Spleen (tissue), 11 donors: ENCODE data around the gene AKNAD1. TPM values are rescaled to one million over a fixed set of nuclear protein-coding genes. Genes with fewer than 3 reads are reported as not detected.

Source experiments
- DNase-seq: peaks from one replicate; pipeline ENCODE4 v3.0.0-alpha.2; 2020
- H3K27ac ChIP-seq, 8 donors: fragments of 200-600 bp; sonication (generic) in 7 of 8; 1 replicate in 4 of 8; 2 replicates in 4 of 8; pipeline versions ENCODE4 v1.5.0 to v1.8.0; 2016 to 2021; ENCODE audit warnings: inconsistent platforms in 4 of 8, mild to moderate bottlenecking in 4 of 8, moderate library complexity in 1 of 8
- H3K27me3 ChIP-seq, 7 donors: fragments of 200-600 bp; sonication (generic) in 6 of 7; replicated peaks in 1 of 7; 1 replicate in 4 of 7; 2 replicates in 3 of 7; pipeline versions ENCODE4 v1.5.0 to v1.8.0; 2016 to 2021; ENCODE audit warnings: inconsistent platforms in 3 of 7, mild to moderate bottlenecking in 1 of 7
- H3K36me3 ChIP-seq, 6 donors: fragments of 200-600 bp; sonication (generic) in 5 of 6; 1 replicate in 4 of 6; 2 replicates in 2 of 6; pipeline versions ENCODE4 v1.5.0 to v1.8.0; 2016 to 2021; ENCODE audit warnings: inconsistent platforms in 2 of 6
- H3K4me1 ChIP-seq, 6 donors: fragments of 200-600 bp; sonication (generic) in 5 of 6; 1 replicate in 3 of 6; 2 replicates in 3 of 6; pipeline versions ENCODE4 v1.5.0 to v1.8.0; 2016 to 2021; ENCODE audit warnings: inconsistent platforms in 3 of 6
- H3K4me3 ChIP-seq, 8 donors: fragments of 200-600 bp; sonication (generic) in 7 of 8; 1 replicate in 4 of 8; 2 replicates in 4 of 8; pipeline versions ENCODE4 v1.5.0 to v1.8.0; 2016 to 2021; ENCODE audit warnings: inconsistent platforms in 4 of 8, mild to moderate bottlenecking in 4 of 8, moderate library complexity in 2 of 8
- H3K9me3 ChIP-seq, 8 donors: fragments of 200-600 bp; sonication (generic) in 7 of 8; 1 replicate in 4 of 8; 2 replicates in 4 of 8; pipeline versions ENCODE4 v1.5.0 to v1.8.0; 2016 to 2021; ENCODE audit warnings: inconsistent platforms in 4 of 8
- CTCF ChIP-seq, 11 experiments: fragments of 200-600 bp in 7 of 11; fragments of 450-650 bp in 4 of 11; sonication (generic) in 4 of 11; IDR thresholded peaks in 8 of 11; conservative IDR thresholded peaks in 3 of 11; 1 replicate in 7 of 11; 2 replicates in 4 of 11; pipeline versions ENCODE4 v1.4.0 to v1.8.0; 2016 to 2021; ENCODE audit warnings: antibody characterized with exemption in 11 of 11, inconsistent platforms in 4 of 11, mild to moderate bottlenecking in 1 of 11
- POLR2A ChIP-seq, 3 donors: fragments of 450-650 bp; IDR thresholded peaks; one replicate each; pipeline ENCODE4 v1.5.1; 2017; ENCODE audit warnings: antibody characterized with exemption in 3 of 3, mild to moderate bottlenecking in 1 of 3
- POLR2AphosphoS5 ChIP-seq, 3 donors: sonication (generic); formaldehyde crosslinking; IDR thresholded peaks; one replicate each; pipeline ENCODE4 v1.5.1; 2017; ENCODE audit warnings: antibody characterized with exemption in 3 of 3
- WGBS, 5 donors: extraction: QIAGEN DNeasy Blood & Tissue Kit in 3 of 5; methylation state at CpG; one replicate each; pipeline versions ENCODE4 v1.1.5 to v1.1.7; 2013 to 2018; 5-methylcytosine and 5-hydroxymethylcytosine counted together
- intact Hi-C: fragments of 100-400 bp; cut with DNase I; formaldehyde crosslinking; loops from one replicate; pipeline ENCODE4 v1.15.0; 2023; ENCODE audit warnings: low total_unique reads
- polyA plus RNA-seq, 3 donors: library from polyadenylated mRNA; stranded (reverse); fragments of 200-250 nt; gene quantifications; one replicate each; pipeline ENCODE4 v1.2.1, GENCODE V29; 2013
- total RNA-seq, 7 donors: library from RNA; depleted of rRNA in 3 of 7; stranded (reverse); fragments of >200 nt in 3 of 7; fragmentation: NEBNext Ultra II Directional in 4 of 7; extraction: Animal tissue kit (Norgen Biotek cat#: 25700) in 4 of 7; gene quantifications; one replicate each; pipeline versions ENCODE4 v1.1.0 to v1.2.1, GENCODE V29; 2016 to 2021
- donor health status: healthy with polysubstance abuse.
- donor health status: DM: no; HTN: no; CAD: no; lungs with moderate emphysema.
- donor health status: DM: no; HTN: no; CAD: no.
- donor health status: Bipolar disorder and iron deficiency.
- donor health status: healthy.
- donor health status: DM: no; HTN: no; CAD: no.
- donor health status: DM: yes; HTN: yes; CAD: no.

AKNAD1 gene
- total and polyA plus RNA-seq, 10 donors, result 0.03 to 0.11 TPM; not detected in 8

DNA sequence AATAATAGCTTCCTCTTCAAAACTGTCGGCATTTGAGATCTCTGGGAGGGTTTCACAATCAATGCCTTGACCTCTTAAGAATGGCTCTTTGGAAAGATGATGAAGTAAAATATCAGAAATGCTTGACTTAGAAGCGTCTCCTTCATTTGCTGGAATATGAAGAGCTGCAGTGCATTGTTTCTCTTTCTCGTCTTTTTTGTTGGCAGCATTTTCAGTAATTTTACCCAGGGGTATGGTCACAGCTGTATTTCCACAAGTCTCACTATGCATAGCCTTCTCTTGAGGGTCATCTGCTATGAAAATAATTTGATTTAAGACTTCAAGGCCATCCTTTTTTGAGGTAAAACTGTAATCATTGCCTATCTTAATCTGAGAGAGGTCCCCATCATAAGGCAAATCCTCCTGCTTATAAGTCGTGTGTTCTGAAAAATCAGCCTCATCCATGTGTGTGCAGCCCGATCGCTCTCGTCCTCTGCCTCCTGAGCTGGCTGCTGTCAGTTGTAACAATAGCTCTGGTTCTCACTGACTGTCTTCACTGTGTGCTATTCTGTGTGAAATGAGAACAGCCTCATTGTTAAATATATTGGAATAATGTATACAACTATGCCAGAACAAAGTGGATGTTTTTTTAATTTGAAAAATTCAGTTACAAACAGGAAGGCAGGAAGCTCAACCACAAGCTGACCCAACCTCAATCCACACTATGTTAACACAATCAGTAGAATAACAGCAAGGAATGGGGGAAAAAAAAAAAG lies 4.5 kb downstream of the AKNAD1 start:
- TF ChIP-seq POLR2A (IDR thresholded peaks at IDR 0.05), result no peak
- TF ChIP-seq CTCF (IDR thresholded peaks at IDR 0.05 in 8 of 11, conservative IDR thresholded peaks at IDR 0.05 in 3 of 11), result no peak
- TF ChIP-seq POLR2AphosphoS5 (IDR thresholded peaks at IDR 0.05), result no peak
- no peaks in the 10 kb centered on the region for H3K36me3 ChIP-seq
- DNase-seq, result no peak
- intact Hi-C loops, result no loop called here
- H3K4me1 ChIP-seq, result peaks cover 0 to 21% (median 6%) of the 10 kb centered on the region in 6 donors
- no peak overlapping the region for H3K27ac ChIP-seq
- H3K4me3 ChIP-seq, result no peak overlapping the region
- peaks cover 0 to 18% (median 0%) of the 10 kb centered on the region in 7 donors for H3K27me3 ChIP-seq
- no peaks in the 10 kb centered on the region for H3K9me3 ChIP-seq
- 19 to 35% (median 23%) methylated on average over 7 of the region's 7 CpGs for WGBS, 5 donors

- intact Hi-C loops, result no loop called here
- 55 to 66% (median 65%) methylated on average over 4 of the region's 4 CpGs for WGBS, 5 donors
- H3K27me3 ChIP-seq, result peaks cover 0 to 18% (median 0%) of the 10 kb centered on the region in 7 donors
- no peaks in the 10 kb centered on the region for H3K9me3 ChIP-seq
- no peak overlapping the region for H3K4me3 ChIP-seq
- no peaks in the 10 kb centered on the region for H3K36me3 ChIP-seq
- TF ChIP-seq POLR2AphosphoS5 (IDR thresholded peaks at IDR 0.05) (no peak), CTCF (IDR thresholded peaks at IDR 0.05 in 8 of 11, conservative IDR thresholded peaks at IDR 0.05 in 3 of 11) (no peak), POLR2A (IDR thresholded peaks at IDR 0.05) (no peak)
- no peak for DNase-seq
- H3K27ac ChIP-seq, result no peak overlapping the region
- peaks cover 0 to 21% (median 6%) of the 10 kb centered on the region in 6 donors for H3K4me1 ChIP-seq
These were observed 5.3 kb downstream of the AKNAD1 start for GRCh38 chr1:108851567-108851966.

DNA sequence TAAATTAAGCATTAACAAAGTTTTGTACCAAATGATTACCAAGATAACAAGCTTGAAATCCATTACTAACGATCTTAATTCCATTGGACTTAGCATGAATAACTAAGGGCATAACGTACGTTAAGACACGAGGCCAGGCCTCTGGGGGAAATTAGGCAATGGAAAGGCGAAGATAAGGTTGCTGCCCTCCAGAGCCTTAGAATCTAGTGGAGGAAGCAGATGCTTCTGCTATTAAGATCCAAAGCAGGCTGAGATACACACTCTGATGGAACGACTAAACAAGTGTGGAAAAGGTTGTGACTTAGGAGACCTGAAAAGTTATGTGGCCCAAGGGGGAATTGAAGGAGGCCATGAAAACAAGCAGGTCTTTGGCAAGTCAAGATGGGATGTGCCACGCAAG lies 6.0 kb downstream of the AKNAD1 start:
- TF ChIP-seq CTCF (IDR thresholded peaks at IDR 0.05 in 8 of 11, conservative IDR thresholded peaks at IDR 0.05 in 3 of 11) (no peak), POLR2AphosphoS5 (IDR thresholded peaks at IDR 0.05) (no peak), POLR2A (IDR thresholded peaks at IDR 0.05) (no peak)
- DNase-seq, result no peak
- intact Hi-C loops, result no loop called here
- Histone ChIP-seq H3K27me3 (peaks cover 0 to 18% (median 0%) of the 10 kb centered on the region in 7 donors), H3K27ac (no peak overlapping the region), H3K36me3 (no peaks in the 10 kb centered on the region), H3K4me3 (no peak overlapping the region), H3K9me3 (no peaks in the 10 kb centered on the region), H3K4me1 (peaks cover 0 to 21% (median 6%) of the 10 kb centered on the region in 6 donors)
- WGBS, 5 donors, result 61 to 83% (median 75%) methylated on average over 7 of the region's 7 CpGs

DNA sequence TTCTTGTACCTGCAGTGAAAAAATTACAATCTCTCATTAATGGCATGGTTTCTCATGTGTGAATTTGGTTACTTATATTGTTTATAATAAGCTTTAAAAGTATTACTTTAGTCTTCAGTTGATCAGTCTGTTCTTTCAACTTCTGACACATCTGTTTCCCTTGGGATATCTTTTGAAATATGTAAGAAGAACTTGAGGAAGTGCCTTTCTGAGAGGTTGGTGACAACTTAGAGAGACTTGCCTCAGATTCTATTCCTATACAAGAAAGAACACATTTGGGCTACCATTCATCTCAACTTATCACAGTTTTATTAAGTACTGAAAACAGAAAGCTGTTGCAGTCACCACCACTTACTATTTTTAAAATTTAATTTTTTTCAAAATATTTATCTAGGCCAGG lies 8.1 kb downstream of the AKNAD1 start:
- Histone ChIP-seq H3K27me3 (peaks cover 0 to 6% (median 0%) of the 10 kb centered on the region in 7 donors), H3K36me3 (no peaks in the 10 kb centered on the region), H3K9me3 (no peaks in the 10 kb centered on the region), H3K27ac (no peak overlapping the region), H3K4me3 (no peak overlapping the region), H3K4me1 (peaks cover 0 to 21% (median 6%) of the 10 kb centered on the region in 6 donors)
- TF ChIP-seq POLR2A (IDR thresholded peaks at IDR 0.05), result no peak
- TF ChIP-seq POLR2AphosphoS5 (IDR thresholded peaks at IDR 0.05), result no peak
- TF ChIP-seq CTCF (IDR thresholded peaks at IDR 0.05 in 8 of 11, conservative IDR thresholded peaks at IDR 0.05 in 3 of 11), result no peak
- DNase-seq, result no peak
- intact Hi-C loops, result no loop called here
